BJ (cell line): ENCODE results near the gene SND1. TPM values are rescaled to one million over a fixed set of nuclear protein-coding genes. Genes with fewer than 3 reads are reported as not detected.
A peak's percentile ranks its signal among the peaks of the same experiment; 100 is the strongest.

Experiments used
- CTCF ChIA-PET: fragments of 350-600 bp; formaldehyde crosslinking; extraction: SDS; loops from one replicate; lab custom pipeline; 2021; ENCODE audit warnings: antibody characterized with exemption, inconsistent platforms; lab: Yijun Ruan, JAX
- POLR2A ChIA-PET: fragments of 300-600 bp; sonication (Branson Sonifier 250); formaldehyde crosslinking; extraction: SDS; loops from one replicate; lab custom pipeline; 2021; ENCODE audit warnings: antibody characterized with exemption; lab: Charles Lee
- DNase-seq: peaks from one replicate; pipeline ENCODE4 v3.0.0-alpha.2; 2011; ENCODE audit warnings: low read depth
- H3K27me3 ChIP-seq: 2 replicates; pipeline ENCODE4 v1.6.0; 2011; ENCODE audit warnings: low read length; ENCODE audit not compliant: control insufficient read depth, insufficient read depth
- H3K36me3 ChIP-seq: 2 replicates; pipeline ENCODE4 v1.5.1; 2011; ENCODE audit warnings: low read length; ENCODE audit not compliant: control insufficient read depth, insufficient read depth
- H3K4me3 ChIP-seq: 2 replicates; pipeline ENCODE4 v1.5.1; 2011; ENCODE audit warnings: low read depth, mild to moderate bottlenecking, control low read depth, low read length
- CTCF ChIP-seq: IDR thresholded peaks from 2 replicates; pipeline ENCODE4 v1.5.1; 2011; ENCODE audit warnings: low read depth, mild to moderate bottlenecking, control low read depth, inconsistent platforms, low read length, moderate library complexity; ENCODE audit not compliant: insufficient read depth
- polyA plus RNA-seq: library from polyadenylated mRNA; depleted of rRNA; stranded (reverse); fragments of >200 nt; gene quantifications from 2 replicates; pipeline ENCODE4 v1.2.3, GENCODE V29; 2011

SND1 gene
- polyA plus RNA-seq, 1 experiment: 203 TPM

DNA sequence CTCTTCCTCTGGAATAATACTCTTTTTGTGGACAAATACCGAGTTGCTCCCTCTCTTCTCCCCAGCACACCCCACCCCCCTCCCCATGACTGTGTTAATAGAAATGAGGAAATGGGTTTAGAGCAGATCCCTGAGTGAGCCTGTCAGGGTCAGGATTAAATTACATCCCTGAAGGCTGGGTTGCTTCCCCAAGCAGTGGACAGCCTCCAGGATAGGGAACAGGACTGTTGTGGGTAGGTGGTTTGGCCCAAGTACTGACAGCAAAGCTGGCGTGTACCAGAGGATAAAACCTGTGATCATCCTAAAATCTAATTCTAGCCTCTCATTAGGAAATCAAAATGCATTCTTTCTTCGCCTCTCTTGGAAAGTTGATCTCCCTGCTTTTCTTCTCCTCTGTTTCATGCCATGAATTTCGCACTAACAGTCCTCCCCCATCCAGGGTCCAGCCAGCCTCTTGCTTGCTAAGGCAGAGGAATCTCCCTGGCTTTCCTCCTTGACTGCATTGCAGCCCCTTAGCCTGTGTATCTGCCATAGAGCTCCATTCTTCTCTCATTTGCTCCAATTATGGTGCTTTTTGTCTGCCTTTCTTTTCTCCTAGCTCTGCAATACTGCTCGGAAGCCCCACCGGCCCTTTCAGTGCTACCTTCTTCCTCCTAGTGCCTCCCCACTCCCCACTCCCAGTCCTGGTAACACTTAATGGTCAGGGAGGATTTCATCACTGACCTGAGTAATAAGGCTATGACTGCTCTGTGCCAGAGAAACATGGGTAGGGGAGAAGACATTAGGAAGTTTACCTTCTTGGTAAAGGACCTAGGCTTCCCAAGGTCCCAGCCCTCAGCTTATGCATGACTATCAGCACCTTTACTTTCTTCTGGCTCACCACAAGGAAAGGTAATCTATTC, 370.9 kb downstream of the SND1 start:
- TF ChIP-seq CTCF: no peak
- CTCF ChIA-PET: interaction anchor here (0.6 to 2.3 kb wide), 3 partner anchors 12 to 314 kb away, joined by 3 to 6 read pairs (median 5); no protein-coding TSS in a partner anchor
- H3K27me3 ChIP-seq: no peaks in the 10 kb centered on the region
- no peaks in the 10 kb centered on the region for H3K36me3 ChIP-seq
- POLR2A ChIA-PET: no interaction called here
- no peak overlapping the region for H3K4me3 ChIP-seq
- DNase-seq: peak; percentile 43

GRCh38 chr7:128024151-128024550, 372.2 kb downstream of the SND1 start:
- Histone ChIP-seq H3K27me3 (no peaks in the 10 kb centered on the region), H3K36me3 (no peaks in the 10 kb centered on the region), H3K4me3 (no peak overlapping the region)
- no peak for DNase-seq
- POLR2A ChIA-PET: no interaction called here
- CTCF ChIA-PET: interaction anchor here (2.3 kb wide), 1 partner anchor 316 kb away, joined by 6 read pairs; no protein-coding TSS in a partner anchor
- no peak for TF ChIP-seq CTCF

DNA sequence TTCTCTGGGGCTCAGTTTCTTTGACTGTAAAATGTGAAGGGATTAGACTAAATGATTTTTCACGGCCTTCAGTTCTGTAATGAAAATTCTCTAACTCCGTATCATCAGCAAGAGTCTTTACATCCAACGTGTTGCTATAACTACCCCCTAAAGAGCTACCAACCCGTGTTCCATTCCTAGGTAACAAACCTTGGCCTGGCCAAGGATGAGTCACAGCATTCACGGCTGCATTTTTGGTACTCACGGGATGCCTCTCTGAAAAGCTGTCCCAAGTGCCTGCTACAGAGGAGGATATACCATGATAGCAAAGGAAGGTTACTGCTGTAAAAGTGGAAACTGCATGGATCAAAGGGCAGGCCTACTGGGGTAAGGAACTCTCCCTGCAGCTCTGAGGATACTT, 373.4 kb downstream of the SND1 start:
- CTCF ChIA-PET: interaction anchor here (1.2 kb wide), 1 partner anchor 111 kb away, joined by 3 read pairs; no protein-coding TSS in a partner anchor
- no peak overlapping the region for H3K4me3 ChIP-seq
- no peak for DNase-seq
- POLR2A ChIA-PET: no interaction called here
- no peaks in the 10 kb centered on the region for H3K36me3 ChIP-seq
- TF ChIP-seq CTCF: no peak
- H3K27me3 ChIP-seq: no peaks in the 10 kb centered on the region

GRCh38 chr7:128025819-128026218, 373.8 kb downstream of the SND1 start:
- DNase-seq: no peak
- H3K36me3 ChIP-seq: no peaks in the 10 kb centered on the region
- ChIA-PET CTCF (interaction anchor here (0.6 to 1.2 kb wide), 2 partner anchors 110 to 351 kb away, joined by 3 read pairs; no protein-coding TSS in a partner anchor), POLR2A (no interaction called here)
- H3K27me3 ChIP-seq: no peaks in the 10 kb centered on the region
- no peak overlapping the region for H3K4me3 ChIP-seq
- TF ChIP-seq CTCF: no peak

GRCh38 chr7:128026551-128026950, 374.6 kb downstream of the SND1 start:
- no peak for DNase-seq
- Histone ChIP-seq H3K36me3 (no peaks in the 10 kb centered on the region), H3K27me3 (no peaks in the 10 kb centered on the region), H3K4me3 (no peak overlapping the region)
- ChIA-PET POLR2A (no interaction called here), CTCF (interaction anchor here (0.6 kb wide), 1 partner anchor 352 kb away, joined by 3 read pairs; no protein-coding TSS in a partner anchor)
- no peak for TF ChIP-seq CTCF
